SH-SY5Y (cell line): ENCODE data around the gene CD2BP2.

Experiments used
- GATA2 ChIP-seq: IDR thresholded peaks from 2 replicates; pipeline ENCODE4 v1.6.1; 2011; ENCODE audit warnings: mild to moderate bottlenecking, low read depth, low read length
- GATA3 ChIP-seq: IDR thresholded peaks from 2 replicates; pipeline ENCODE4 v1.6.1; 2011; ENCODE audit warnings: low read depth, mild to moderate bottlenecking, low read length, moderate library complexity

- TF ChIP-seq GATA3: no peak
- no peak for TF ChIP-seq GATA2
Observed at GRCh38 chr16:30349675-30350074, 5.4 kb downstream of the CD2BP2 start.
